ENCODE data around the gene NQO2.

The NQO2 gene

DNA sequence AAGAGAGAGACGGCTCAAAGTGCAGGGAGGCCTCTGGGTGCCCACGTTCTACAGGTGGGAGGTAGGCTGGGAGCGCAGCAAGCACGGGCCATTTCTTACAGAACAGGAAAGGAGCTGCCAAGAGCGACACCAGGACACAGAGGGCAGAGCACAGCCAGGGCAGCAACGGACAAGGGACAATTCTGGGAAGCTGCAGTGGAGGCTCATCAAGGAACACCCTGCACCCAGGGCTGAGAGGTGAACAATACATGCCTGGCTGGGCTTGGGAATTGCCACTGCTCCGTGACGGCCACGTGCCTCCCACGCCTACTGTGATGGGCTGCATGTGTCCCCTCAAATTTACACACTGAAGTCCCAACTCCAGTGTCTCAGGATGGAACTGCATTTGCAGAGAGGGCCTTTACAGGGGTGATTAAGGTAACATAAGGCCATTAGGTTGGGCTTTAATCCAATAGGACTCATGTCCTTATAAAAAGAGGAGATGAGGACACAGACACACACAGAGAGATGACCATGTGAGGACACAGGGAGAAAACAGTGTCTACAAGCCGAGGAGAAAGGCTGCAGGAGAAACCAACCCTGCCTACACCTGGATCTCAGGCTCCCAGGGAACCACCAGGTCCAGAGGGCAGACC, 41.9 kb upstream of the NQO2 start:
- TF ChIP-seq, protein P1, sequence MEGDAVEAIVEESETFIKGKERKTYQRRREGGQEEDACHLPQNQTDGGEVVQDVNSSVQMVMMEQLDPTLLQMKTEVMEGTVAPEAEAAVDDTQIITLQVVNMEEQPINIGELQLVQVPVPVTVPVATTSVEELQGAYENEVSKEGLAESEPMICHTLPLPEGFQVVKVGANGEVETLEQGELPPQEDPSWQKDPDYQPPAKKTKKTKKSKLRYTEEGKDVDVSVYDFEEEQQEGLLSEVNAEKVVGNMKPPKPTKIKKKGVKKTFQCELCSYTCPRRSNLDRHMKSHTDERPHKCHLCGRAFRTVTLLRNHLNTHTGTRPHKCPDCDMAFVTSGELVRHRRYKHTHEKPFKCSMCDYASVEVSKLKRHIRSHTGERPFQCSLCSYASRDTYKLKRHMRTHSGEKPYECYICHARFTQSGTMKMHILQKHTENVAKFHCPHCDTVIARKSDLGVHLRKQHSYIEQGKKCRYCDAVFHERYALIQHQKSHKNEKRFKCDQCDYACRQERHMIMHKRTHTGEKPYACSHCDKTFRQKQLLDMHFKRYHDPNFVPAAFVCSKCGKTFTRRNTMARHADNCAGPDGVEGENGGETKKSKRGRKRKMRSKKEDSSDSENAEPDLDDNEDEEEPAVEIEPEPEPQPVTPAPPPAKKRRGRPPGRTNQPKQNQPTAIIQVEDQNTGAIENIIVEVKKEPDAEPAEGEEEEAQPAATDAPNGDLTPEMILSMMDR (conservative IDR thresholded peaks at IDR 0.05; ENCODE audit: low read depth, low read length), result no peak
- DNase-seq (ENCODE audit: low read depth), result no peak
- no peak overlapping the region for H3K4me3 ChIP-seq (ENCODE audit: low read length)

DNA sequence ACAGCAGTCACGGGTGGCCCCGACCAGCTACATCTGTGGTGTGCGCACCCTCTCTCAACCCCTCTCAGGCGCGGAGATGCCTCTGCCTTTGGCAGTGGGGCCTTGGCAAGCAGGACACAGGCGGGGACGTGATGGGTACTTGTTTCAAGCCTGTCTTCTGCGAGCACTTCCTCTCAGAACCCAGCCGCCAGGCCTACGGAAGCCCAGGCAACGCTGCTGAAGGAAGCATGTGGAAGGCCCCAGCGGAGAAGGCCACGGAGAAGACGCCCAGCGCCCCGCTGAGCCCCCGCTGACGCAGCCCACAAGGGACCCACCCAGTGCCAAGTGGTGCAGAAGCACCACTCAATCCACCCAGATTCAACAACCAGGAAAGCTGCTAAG, 41.4 kb upstream of the NQO2 start:
- no peak for DNase-seq (ENCODE audit: low read depth)
- no peak overlapping the region for H3K4me3 ChIP-seq (ENCODE audit: low read length)
- TF ChIP-seq, protein P1 (conservative IDR thresholded peaks at IDR 0.05; ENCODE audit: low read depth, low read length), result no peak

DNA sequence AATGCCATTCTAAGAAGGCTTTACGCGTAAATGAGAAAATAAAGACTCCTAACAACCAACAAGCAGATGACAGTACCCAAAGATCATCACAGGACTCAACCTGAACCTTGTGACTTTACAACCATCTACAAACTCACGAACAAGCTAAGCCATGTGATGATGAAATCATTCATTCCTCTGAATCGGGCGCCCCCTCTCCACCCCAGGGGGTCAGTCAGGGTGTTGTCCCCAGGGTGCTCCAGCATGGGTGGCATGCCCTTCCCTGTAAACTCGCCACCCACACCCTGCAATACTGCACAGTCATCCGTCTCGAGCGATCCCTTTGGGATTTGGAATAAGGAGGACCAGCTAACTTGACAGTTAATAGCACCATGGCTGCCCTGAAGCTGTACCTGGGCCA, 40.9 kb upstream of the NQO2 start:
- no peak for DNase-seq (ENCODE audit: low read depth)
- H3K4me3 ChIP-seq (ENCODE audit: low read length), result no peak overlapping the region
- TF ChIP-seq, protein P1 (conservative IDR thresholded peaks at IDR 0.05; ENCODE audit: low read depth, low read length), result no peak

DNA sequence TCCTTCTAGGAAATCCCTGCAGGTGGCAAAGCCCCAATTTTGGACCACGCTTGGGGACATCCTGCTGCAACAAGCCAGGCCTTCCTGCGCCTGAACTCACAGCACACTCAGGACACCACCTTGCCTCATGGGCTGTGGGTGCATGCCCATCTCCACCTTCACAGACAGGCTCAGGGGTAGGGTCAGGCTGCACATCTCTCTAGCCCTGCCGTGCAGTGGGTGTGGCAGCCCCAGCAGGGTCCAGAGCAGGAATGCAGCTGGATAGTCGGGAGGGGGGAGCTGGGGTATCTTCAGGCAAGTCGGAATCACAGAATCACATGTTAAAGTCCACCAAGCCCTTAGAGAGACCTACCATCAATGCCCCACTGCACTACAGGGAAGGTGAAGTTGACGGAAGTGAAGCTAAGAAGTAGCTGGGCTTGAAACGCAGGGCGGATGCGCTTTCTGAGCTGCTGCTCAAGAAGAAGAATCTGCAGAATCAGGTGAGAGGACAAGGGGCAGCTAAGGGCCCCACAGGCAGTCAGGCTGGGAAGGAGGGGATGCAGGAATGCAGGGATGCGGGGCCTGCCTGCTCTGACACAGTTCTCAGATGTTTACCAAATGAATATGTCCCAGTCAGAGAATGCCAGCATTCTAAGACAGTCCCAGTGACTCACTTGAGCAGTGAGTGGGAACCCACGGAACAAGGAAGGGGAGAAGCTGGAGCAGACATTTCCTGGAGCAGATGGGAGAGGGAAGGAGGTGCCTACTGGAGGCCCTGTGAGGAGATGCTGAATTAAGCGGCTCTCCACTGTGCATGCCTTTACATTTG, 39.6 kb upstream of the NQO2 start:
- H3K4me3 ChIP-seq (ENCODE audit: low read length), result no peak overlapping the region
- no peak for DNase-seq (ENCODE audit: low read depth)
- TF ChIP-seq, protein P1 (conservative IDR thresholded peaks at IDR 0.05; ENCODE audit: low read depth, low read length), result no peak

DNA sequence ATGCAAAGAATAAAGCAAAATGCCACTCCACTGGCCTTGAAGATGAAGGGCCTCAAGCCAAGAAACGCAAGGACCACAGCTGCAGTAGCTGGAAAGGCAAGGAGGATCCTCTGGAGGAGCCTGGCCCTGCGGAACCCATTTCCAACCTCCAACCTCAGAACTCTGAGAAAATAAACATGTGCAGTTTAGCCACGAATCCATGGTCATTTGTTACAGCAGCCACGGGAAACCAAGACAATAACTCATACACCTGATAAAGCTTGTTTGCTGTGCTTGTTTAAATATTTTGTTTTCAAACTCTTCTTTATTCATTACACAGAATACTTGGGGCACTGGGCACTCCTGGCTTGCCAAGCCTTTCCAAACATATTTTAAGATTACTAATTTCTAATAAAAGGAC, 38.8 kb upstream of the NQO2 start:
- no peak for DNase-seq (ENCODE audit: low read depth)
- no peak overlapping the region for H3K4me3 ChIP-seq (ENCODE audit: low read length)
- TF ChIP-seq, protein P1 (conservative IDR thresholded peaks at IDR 0.05; ENCODE audit: low read depth, low read length), result no peak

DNA sequence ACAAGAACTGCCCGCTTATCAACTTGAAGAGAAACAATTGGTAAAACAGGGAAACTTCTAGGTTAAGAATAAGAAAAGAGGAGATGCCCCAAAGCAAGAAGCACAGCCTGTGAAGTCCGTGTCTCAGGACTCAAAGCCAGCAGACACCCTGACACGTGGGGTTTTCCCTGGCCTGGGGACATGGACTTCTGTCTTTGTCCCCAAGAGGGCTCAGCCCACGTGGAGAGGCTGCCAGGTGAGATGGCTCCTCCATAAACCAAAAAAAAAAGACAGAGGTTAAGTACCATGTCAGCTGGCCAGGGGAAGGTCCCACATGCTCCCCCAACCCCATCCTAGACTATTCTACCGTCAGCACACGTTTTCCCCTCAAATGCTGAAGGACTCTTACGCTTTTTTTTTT, 38.2 kb upstream of the NQO2 start:
- no peak overlapping the region for H3K4me3 ChIP-seq (ENCODE audit: low read length)
- TF ChIP-seq, protein P1 (conservative IDR thresholded peaks at IDR 0.05; ENCODE audit: low read depth, low read length), result no peak
- DNase-seq (ENCODE audit: low read depth), result no peak

DNA sequence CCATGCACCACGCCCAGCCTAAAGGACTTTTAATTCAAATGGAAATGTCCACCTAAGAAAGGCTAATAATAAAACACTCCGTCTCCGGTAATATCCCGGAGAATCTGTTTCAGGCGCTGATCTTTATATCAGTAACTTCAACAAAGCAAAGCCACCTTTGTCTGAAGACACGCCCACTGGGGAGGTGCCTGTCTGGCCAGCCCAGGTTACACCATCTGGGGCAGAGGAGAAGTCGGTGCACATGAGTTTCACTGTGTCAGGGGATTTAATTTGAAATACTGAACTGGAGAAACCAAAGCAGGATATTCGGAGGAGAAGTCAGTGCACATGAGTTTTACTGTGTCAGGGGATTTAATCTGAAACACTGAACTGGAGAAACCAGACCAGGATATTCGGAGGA, 37.7 kb upstream of the NQO2 start:
- TF ChIP-seq, protein P1 (conservative IDR thresholded peaks at IDR 0.05; ENCODE audit: low read depth, low read length), result no peak
- H3K4me3 ChIP-seq (ENCODE audit: low read length), result no peak overlapping the region
- no peak for DNase-seq (ENCODE audit: low read depth)
